GM19468 (cell line): ENCODE data around the gene EMP1.

Experiments
- ATAC-seq: cut with Tn5 transposase; IDR thresholded peaks from one replicate; pipeline ENCODE4 v1.9.1; 2021; ENCODE audit warnings: mild to moderate bottlenecking, moderate library complexity, moderate number of reproducible peaks; ENCODE audit not compliant: unreplicated experiment; ENCODE audit errors: extremely low read depth

EMP1 gene

GRCh38 chr12:13171921-13172859, 24.3 kb upstream of the EMP1 start:
- ATAC-seq = no peak

DNA sequence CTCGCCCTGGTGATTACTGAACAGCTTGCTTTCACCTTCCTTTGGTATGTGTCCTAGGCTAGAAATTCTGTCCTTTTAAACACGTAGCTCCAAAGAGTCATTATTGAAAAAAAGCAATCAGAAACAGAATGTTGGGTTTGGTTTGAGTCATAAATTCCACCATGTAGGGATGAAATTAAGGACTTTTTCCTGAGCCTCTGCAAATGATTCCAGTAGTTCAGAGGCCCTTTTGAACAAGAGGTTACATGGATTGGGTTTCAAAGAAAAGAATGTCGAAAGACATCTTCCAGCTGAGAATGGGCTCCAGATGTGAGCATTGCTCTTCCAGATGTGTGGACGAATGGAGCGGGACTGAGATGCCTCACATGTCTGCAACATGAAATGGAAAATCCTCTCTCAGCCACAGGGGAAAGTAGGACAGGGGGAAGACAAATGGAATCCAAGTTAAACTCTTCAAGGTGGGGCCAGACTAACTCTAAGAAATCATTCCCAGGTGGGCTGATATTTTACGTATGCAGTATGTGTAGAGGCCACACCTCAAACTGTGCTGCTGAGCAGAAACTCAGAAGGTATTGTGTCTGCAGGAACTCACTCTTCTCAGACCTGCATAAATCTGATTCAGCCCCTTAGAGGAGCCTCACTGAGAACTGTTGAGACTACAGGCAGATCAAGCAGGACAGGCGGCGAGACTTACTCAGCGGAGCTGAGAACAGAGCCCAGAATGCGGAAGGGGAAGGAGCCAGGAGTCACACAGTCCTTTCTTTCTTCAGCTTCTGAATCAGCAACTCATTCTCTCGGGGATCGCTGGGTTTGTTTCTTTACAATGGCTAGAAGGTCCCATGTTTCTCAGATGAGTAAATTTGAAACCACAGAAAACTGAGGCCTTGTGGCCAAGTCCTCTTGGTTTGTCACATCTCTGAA, 23.3 kb upstream of the EMP1 start:
- ATAC-seq = peak; percentile 86

GRCh38 chr12:13175499-13175898, 21.0 kb upstream of the EMP1 start:
- no peak for ATAC-seq

DNA sequence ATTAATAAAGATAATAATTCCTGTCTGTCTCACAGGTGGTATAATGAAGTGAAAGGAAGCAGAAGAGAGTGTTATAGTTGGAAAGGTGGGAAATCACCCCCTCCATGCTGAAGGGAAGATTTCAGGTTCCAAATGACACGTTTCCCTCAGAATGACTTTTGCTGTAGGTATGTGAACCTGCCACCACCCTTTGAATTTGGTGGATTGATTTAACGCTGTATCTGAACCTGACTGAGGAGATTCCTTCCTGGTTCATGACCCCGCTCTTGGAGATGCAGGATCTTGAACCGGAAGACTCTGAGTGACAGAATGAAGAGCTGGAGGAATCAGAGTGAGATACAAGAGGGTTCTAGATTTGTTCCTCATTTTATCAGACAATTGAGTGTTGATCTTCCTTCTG, 20.3 kb upstream of the EMP1 start:
- no peak for ATAC-seq

GRCh38 chr12:13177373-13177772, 19.2 kb upstream of the EMP1 start:
- no peak for ATAC-seq

- ATAC-seq = no peak
Measured at GRCh38 chr12:13177906-13178305, 18.6 kb upstream of the EMP1 start.

- ATAC-seq = no peak
Measured at GRCh38 chr12:13178568-13179210, 17.8 kb upstream of the EMP1 start.

- peak; percentile 55 for ATAC-seq
Measured at GRCh38 chr12:13179211-13180074, 17.1 kb upstream of the EMP1 start.

DNA sequence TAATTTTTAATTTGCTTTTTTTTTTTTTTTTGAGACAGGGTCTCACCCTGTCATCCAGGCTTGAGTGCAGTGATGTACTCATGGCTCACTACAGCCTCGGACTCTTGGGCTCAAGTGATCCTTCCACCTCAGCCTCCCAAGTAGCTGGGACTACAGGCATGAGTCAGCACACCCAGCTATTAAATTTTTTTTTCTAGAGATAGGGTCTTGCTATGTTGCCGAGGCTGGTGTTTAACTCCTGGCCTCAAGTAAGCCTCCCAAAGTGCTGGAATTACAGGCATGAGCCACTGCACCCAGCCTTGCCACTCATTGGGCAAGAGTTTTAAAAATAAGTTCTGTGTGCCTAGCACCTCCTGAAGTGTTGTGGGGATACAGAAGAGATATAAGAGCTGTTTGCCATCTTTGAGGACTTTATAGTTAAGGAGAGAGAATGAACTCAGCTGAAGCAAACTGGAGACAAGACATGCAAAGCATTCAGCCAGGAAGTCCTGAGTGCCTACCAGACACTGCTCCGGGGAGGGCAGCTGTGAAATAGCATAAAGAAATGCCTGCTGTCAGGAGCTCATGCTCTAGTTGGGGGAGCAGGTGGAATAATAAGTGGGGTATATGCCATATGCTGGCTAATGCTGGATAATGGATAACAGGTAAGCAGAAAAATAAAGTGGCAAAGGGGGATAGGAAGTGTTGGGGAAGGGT, 15.0 kb upstream of the EMP1 start:
- ATAC-seq = no peak

GRCh38 chr12:13182881-13183280, 13.6 kb upstream of the EMP1 start:
- no peak for ATAC-seq

DNA sequence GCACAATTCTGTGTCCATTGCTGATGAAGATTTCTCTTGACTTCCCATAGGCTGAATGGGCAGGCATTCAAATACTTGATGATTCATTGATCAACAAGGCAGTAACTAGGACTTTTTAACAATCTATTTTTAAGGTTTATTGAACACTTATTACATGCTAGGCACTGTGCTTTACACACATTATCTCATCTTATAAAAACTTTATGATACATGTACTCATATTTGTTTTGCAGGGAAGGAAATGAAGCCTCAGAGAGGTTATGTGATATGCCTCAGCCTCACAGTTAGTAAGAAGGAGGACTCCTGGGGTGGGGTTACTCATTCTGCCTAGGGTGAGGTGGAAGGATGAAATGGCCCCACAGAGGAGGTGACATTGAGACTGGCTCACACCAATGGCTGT, 12.9 kb upstream of the EMP1 start:
- ATAC-seq = no peak

DNA sequence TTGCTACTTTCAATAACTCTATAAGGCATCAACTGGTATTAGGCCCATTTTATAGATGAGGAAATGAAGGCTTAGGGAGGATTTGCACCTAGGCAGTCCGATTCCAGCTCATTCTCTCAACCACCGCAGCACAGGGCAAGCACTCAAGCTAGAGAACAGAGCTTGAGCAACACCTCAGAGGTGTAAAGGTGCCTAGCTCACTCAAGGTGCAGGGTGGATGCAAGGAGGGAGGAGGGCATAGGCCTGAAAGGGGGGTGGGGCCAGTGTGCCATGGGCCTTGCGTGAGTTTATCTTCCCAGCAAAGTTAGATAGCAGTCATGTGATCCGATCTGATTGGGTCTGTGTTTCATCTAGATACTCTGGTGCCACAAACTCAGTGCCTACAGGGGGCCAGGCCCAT, 10.2 kb upstream of the EMP1 start:
- ATAC-seq = no peak

DNA sequence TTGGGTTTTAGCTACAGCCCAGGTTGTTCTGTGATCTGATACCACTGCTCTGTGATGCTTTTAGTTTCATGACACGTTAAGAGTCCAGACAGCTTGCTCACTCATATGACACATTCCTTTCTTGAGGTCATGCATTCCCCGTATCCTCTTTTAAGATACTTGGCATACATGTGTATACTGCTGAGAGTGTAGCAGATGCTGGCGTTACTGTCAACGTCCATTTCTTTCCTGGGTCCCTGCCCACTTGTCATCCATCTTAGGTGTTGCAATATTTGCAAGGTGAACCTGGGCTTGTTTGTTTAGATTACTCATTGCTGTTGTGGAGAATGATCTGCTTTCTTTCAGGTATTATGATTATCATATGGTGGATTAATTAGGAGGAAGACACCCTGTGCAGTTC, 9.1 kb upstream of the EMP1 start:
- no peak for ATAC-seq

DNA sequence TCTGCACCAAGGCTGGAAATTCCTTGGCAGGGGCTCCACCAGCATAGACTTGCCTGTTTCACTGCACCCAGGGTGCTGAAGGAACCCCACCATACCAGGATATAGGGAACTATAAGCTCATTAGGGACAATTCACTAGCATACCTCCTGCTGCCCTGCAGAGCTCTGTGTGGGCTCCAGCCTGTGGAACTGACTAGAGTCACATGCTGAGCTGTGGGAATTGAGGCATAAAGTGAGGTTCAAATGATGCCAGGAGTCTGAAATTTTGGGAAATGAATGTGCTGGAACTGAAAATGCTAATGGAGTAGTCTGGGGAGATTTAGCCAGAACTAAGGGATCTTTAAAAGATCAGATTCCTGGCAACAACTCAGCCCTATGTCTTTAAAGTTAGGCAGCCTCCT, 7.3 kb upstream of the EMP1 start:
- ATAC-seq = no peak

DNA sequence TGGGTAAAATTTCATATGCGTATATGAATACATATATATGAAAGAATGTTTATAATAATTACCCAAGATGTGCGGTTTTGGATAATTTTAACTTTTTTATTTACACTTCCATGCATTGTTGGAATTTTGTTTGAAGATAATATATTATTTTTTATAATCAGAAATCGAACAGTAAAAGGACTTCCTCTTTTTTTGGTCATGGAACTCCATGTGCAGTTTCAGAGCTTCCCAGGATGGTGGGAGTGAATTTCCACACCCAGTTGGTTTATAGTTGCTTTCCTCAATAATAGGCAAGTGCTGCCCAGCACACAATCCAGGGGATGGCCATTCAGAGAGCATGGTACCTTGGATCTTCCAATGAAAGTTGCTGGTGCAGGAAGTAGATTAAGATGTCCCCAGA, 6.3 kb upstream of the EMP1 start:
- ATAC-seq = no peak

- ATAC-seq = no peak
Measured at GRCh38 chr12:13192719-13193118, 3.8 kb upstream of the EMP1 start.

GRCh38 chr12:13193505-13194231, 2.9 kb upstream of the EMP1 start:
- ATAC-seq = no peak

- no peak for ATAC-seq
Measured at GRCh38 chr12:13194401-13195110, 2.0 kb upstream of the EMP1 start.
